Breast epithelium (tissue), 4 donors: ENCODE measurements around the gene ZNF512B. TPM values are rescaled to one million over a fixed set of nuclear protein-coding genes. Genes with fewer than 3 reads are reported as not detected.

Experiments used
- DNase-seq, 2 donors: peaks; one replicate each; pipeline ENCODE4 v3.0.0-alpha.2; 2019; ENCODE audit warnings: low spot score in 2 of 2
- H3K27ac ChIP-seq, 2 donors: fragments of 200-600 bp; sonication (generic) in 1 of 2; one replicate each; pipeline ENCODE4 v1.5.1; 2016 to 2019; ENCODE audit warnings: mild to moderate bottlenecking in 1 of 2
- H3K27me3 ChIP-seq, 2 donors: fragments of 200-600 bp; sonication (generic) in 1 of 2; one replicate each; pipeline versions ENCODE4 v1.5.1 to v1.6.0; 2017 to 2019; ENCODE audit warnings: control low read depth in 1 of 2, mild to moderate bottlenecking in 1 of 2
- H3K36me3 ChIP-seq: fragments of 200-600 bp; one replicate; pipeline ENCODE4 v1.5.1; 2019
- H3K4me1 ChIP-seq, 2 donors: fragments of 200-600 bp; sonication (generic); one replicate each; pipeline ENCODE4 v1.5.1; 2016 to 2019; ENCODE audit warnings: control low read depth in 1 of 2
- H3K4me3 ChIP-seq, 3 donors: fragments of 200-600 bp; sonication (generic); 1 replicate in 2 of 3; 2 replicates in 1 of 3; pipeline ENCODE4 v1.5.1; 2016 to 2019; ENCODE audit warnings: mild to moderate bottlenecking in 3 of 3, moderate library complexity in 2 of 3
- H3K9me3 ChIP-seq, 2 donors: fragments of 200-600 bp; sonication (generic) in 1 of 2; one replicate each; pipeline ENCODE4 v1.5.1; 2016 to 2019; ENCODE audit warnings: control low read depth in 1 of 2
- CTCF ChIP-seq, 3 donors: fragments of 450-650 bp; IDR thresholded peaks; one replicate each; pipeline ENCODE4 v1.5.1; 2016 to 2017; ENCODE audit warnings: antibody characterized with exemption in 3 of 3, mild to moderate bottlenecking in 3 of 3, moderate library complexity in 3 of 3
- POLR2A ChIP-seq: fragments of 450-650 bp; IDR thresholded peaks from one replicate; pipeline ENCODE4 v1.6.1; 2016; ENCODE audit warnings: antibody characterized with exemption, mild to moderate bottlenecking, moderate library complexity
- POLR2AphosphoS5 ChIP-seq, 3 donors: sonication (generic); formaldehyde crosslinking; IDR thresholded peaks; one replicate each; pipeline ENCODE4 v1.6.1; 2017; ENCODE audit warnings: antibody characterized with exemption in 3 of 3
- intact Hi-C: fragments of 100-400 bp; cut with DNase I; formaldehyde crosslinking; loops from one replicate; pipeline ENCODE4 v1.15.1; 2023; ENCODE audit warnings: low total_unique reads
- total RNA-seq, 3 donors: library from RNA; depleted of rRNA; stranded (reverse); fragments of >200 nt; gene quantifications; one replicate each; pipeline ENCODE4 v1.1.0, GENCODE V29; 2016

Gene ZNF512B
- total RNA-seq, 3 donors from 2014 or later: 5.8 to 12.7 (median 9.2) TPM

- H3K27ac ChIP-seq: no peak overlapping the region
- no peaks in the 10 kb centered on the region for H3K9me3 ChIP-seq
- H3K4me1 ChIP-seq: no peaks in the 10 kb centered on the region
- intact Hi-C loops: no loop called here
- no peak for DNase-seq
- TF ChIP-seq POLR2AphosphoS5 (IDR thresholded peaks at IDR 0.05) (no peak), POLR2A (no peak), CTCF (IDR thresholded peaks at IDR 0.05) (no peak)
- no peaks in the 10 kb centered on the region for H3K27me3 ChIP-seq
- H3K4me3 ChIP-seq: no peak overlapping the region
- H3K36me3 ChIP-seq: peaks cover 5% of the 10 kb centered on the region
These were observed 31.9 kb upstream of the ZNF512B start for GRCh38 chr20:64001607-64002011.

- Histone ChIP-seq H3K4me1 (no peaks in the 10 kb centered on the region), H3K36me3 (peaks cover 5% of the 10 kb centered on the region), H3K4me3 (no peak overlapping the region), H3K27me3 (no peaks in the 10 kb centered on the region), H3K27ac (no peak overlapping the region), H3K9me3 (no peaks in the 10 kb centered on the region)
- DNase-seq: no peak
- TF ChIP-seq POLR2A (no peak), CTCF (IDR thresholded peaks at IDR 0.05) (no peak), POLR2AphosphoS5 (IDR thresholded peaks at IDR 0.05) (no peak)
- intact Hi-C loops: no loop called here
These were observed 31.2 kb upstream of the ZNF512B start for GRCh38 chr20:64000906-64001305.

- TF ChIP-seq CTCF (IDR thresholded peaks at IDR 0.05): no peak
- no peak for TF ChIP-seq POLR2AphosphoS5 (IDR thresholded peaks at IDR 0.05)
- TF ChIP-seq POLR2A: no peak
- H3K9me3 ChIP-seq: no peaks in the 10 kb centered on the region
- no peaks in the 10 kb centered on the region for H3K36me3 ChIP-seq
- DNase-seq: no peak
- H3K4me3 ChIP-seq: no peak overlapping the region
- intact Hi-C loops: no loop called here
- H3K4me1 ChIP-seq: peaks cover 13 to 29% of the 10 kb centered on the region in 2 donors
- no peak overlapping the region for H3K27ac ChIP-seq
- no peaks in the 10 kb centered on the region for H3K27me3 ChIP-seq
These were observed 13.2 kb upstream of the ZNF512B start for GRCh38 chr20:63982937-63983336.

GRCh38 chr20:63980806-63981728 is 11.3 kb upstream of the ZNF512B start, which contains the start of gene PRPF6:
Gene PRPF6 (plus strand): TSS chr20:63981132. CDS start chr20:63981246, 114 bp downstream.
- Histone ChIP-seq H3K36me3 (no peaks in the 10 kb centered on the region), H3K27me3 (no peaks in the 10 kb centered on the region), H3K4me1 (peaks cover 13 to 29% of the 10 kb centered on the region in 2 donors), H3K4me3 (peak within 1 kb of the TSS; percentile 81 to 99 (median 85)), H3K27ac (peak within 1 kb of the TSS; percentile 85 to 92), H3K9me3 (no peaks in the 10 kb centered on the region)
- TF ChIP-seq POLR2AphosphoS5 (IDR thresholded peaks at IDR 0.05) (peak; percentile 92 to 97 (median 93)), CTCF (IDR thresholded peaks at IDR 0.05) (peak; percentile 59 to 76 (median 62)), POLR2A (peak; percentile 73)
- peak; percentile 90 to 96 for DNase-seq
- intact Hi-C loops: no loop called here

GRCh38 chr20:63980317-63980805 is 10.6 kb upstream of the ZNF512B start:
- TF ChIP-seq CTCF (IDR thresholded peaks at IDR 0.05) (no peak), POLR2AphosphoS5 (IDR thresholded peaks at IDR 0.05) (no peak), POLR2A (no peak)
- Histone ChIP-seq H3K9me3 (no peaks in the 10 kb centered on the region), H3K27me3 (no peaks in the 10 kb centered on the region), H3K4me1 (peaks cover 13 to 29% of the 10 kb centered on the region in 2 donors), H3K4me3 (peak overlapping the region; percentile 81 to 99 (median 85)), H3K36me3 (no peaks in the 10 kb centered on the region), H3K27ac (peak overlapping the region; percentile 85 to 92)
- DNase-seq: no peak
- intact Hi-C loops: no loop called here
